GM19395 (cell line): ENCODE data around the gene TMEM100.

Experiments used
- ATAC-seq: cut with Tn5 transposase; IDR thresholded peaks from one replicate; pipeline ENCODE4 v1.9.1; 2021; ENCODE audit warnings: mild to moderate bottlenecking, moderate library complexity; ENCODE audit not compliant: unreplicated experiment

TMEM100 gene

DNA sequence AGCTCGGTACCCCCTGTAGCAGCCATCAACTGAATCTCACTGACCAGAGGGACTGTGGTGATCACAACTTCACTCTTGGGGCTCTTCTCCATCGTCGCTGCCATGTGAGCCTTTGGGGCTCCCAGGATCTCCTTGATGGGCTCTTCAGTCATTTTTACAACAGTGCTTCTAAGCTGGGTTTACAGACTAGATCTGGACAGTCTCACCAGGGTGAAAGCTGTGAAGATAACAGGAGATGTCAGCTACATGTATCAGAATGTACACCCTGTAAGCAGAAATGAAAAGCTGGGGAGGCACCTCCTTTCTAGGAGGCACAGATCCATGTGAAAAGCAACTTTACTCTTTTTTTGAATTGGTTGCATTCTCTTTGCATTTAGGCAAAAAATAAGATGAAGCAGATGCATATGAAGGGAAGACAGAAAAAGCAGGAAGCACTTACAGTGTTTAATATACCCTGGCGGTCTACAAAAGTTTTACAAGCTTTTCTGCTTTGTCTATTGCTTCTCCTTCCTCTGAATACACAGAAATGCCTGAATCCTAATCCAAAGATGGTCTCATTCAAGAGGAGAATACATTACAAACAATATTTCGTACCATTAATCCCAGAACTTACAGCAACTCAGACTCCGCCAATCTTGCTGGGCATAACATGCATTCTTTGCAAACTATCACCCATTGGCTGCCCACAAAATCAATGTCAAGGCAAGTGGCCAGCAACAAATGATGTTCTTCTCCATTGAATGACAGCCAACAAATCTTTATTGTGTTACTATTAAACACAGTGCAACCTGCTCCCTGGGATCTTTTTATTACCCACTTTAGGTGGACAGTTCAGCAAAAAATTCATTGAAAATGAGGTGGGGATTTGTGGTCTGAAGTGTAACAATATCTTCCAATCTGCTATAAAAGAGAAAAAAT, 1.5 kb downstream of the TMEM100 start:
- ATAC-seq: no peak

- no peak for ATAC-seq
These were observed 4.5 kb downstream of the TMEM100 start for GRCh38 chr17:55717898-55718735.

DNA sequence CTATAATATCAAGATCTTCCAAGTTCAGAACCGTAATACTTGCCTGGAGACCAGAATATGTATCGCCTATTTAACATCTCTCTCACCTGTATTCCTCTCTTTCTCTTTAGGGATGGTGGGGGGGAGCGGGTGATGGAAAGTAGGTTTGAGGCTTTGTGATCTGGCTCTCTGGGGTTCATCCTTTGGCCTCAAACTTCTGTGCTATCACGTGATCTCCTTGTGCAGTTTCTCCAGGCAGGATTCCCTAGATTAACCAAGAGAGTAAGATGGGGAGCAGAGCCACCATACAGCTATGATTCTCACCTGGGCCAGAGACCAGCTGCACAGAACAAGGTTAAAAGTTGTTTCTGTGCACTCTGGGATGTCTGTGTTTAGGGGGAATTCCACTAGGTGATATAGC, 5.2 kb downstream of the TMEM100 start:
- no peak for ATAC-seq

DNA sequence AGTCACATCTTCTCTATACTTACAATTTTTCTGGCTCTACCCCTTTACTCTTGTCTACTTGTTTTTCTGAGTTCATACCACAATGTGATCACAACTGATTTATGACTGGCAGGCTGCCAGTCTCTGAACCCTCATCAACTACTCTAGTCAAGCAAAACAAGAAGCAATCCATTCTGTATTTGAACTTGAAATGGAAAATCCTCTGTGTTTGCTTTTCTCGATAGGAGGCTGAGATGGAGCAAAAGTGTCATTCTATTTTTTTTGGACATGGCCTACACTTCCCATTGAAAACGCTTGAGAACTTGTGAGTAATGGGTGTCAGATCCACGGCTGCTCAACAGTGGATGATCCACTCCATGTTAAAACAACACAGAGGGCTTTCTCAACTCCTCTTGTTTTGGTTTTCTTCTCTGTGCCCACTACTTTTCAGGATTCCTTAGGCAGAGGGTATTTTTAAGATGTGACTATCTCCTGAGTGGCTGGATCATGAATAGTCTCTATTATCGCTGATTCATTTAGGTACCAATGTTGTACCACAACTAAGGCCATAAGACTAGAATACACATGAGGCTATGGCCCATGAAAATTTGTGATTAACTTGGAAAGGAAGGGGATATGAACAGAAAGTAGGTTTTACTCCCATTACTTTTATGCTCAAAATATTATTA, 11.7 kb downstream of the TMEM100 start:
- no peak for ATAC-seq

DNA sequence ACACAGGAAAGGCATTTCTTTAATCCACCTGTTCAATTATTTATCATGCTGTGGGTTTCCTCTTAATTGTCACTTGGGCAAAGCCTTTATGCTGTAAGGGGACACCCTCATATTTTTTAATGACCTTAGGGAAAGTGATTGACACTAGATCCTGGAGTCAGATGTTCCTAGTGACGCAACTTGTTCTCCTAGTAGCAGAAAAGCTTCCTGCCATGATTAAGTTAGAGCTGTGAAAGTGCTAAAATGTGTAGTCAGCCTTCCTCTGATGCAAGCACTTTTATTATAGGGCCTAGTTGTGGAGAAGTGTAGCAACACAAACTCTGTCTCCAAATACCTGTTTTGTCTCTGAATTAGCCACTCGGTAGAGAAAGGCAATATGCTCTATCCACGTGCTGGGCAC, 12.3 kb downstream of the TMEM100 start:
- ATAC-seq: no peak

DNA sequence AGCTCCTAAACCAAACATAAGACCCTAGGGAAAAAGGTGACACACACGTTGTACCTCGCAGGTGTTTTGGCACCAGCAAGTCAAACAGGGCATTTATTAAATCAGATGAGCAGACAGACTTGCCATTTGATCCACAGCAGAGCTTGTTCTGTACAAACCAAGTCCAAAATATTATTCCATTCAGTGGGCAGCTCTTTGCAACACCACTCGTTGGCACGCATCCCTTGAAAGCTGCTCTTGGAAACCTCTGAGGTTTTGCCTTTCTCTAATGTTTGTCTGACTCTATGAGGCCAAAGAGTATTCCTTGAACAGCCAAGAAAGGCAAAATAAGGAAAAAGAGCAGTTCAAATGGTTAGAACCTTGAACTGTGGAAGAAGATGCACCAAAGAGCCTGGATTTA, 12.7 kb downstream of the TMEM100 start:
- no peak for ATAC-seq

DNA sequence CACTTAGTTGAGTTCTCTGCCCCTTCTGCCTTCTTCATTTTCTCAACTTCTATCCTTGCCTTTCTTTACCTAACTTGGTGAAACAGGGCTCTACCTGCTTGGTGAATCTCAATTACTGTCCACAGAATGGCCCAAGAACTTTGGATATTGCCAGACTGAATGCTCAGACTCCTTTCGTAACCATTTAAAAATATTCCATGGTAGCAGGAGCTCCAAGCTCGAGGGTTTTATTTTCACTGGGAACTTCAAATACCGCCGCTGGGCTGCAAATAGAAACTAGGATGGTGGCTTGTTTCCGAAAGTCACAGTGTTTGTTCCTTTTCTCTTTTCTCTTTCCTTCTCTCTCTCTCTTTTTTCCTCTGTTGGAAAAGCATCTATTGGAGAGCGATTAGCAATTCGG, 13.2 kb downstream of the TMEM100 start:
- ATAC-seq: no peak

- no peak for ATAC-seq
These were observed 14.3 kb downstream of the TMEM100 start for GRCh38 chr17:55708175-55708974.

DNA sequence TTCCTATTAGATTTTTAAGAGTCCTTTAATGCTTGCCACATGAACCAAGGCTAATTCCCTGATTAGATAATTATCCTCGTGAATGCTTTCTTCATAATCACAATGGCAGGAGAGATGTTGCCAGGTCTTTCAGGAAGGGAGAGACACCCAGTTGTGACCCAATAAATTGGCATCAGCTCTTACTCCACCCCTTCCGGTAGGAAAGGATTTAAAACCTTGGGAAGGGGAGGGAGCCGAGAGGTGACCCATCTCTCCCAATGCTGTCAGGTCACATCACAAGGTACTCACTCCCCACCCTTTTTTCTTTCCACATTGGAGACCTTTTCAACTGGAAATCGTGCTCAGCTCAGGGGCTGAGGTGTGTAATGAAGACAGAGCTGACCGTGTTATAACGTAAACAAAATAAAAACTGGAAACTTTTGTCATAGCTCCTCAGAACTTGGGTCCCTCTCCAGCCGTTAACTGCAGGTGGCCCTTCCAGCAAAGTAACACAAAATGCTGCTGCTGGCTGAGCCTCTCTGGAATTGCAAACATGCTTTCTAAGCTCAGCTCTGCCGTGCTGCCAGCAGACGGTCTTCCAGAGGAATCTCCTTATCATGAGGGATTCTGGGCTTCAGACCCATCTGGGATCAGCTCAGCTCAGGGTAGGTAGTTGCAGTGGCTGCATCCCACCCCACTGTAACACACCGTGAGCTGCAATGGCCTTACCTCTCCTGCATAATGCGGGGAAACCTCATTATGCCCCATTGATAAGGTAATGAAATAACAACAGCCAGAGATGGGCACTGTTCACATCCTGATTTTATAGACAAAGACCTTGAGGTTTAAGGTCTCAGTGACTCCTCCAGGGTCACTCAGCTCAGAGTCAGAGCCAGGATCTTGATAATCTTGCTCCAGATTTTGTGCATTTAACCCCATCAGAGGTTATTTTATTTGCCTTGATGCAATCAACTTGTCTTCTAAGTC, 15.6 kb downstream of the TMEM100 start:
- ATAC-seq: no peak

GRCh38 chr17:55705847-55706246, 16.8 kb downstream of the TMEM100 start:
- ATAC-seq: peak; percentile 87

DNA sequence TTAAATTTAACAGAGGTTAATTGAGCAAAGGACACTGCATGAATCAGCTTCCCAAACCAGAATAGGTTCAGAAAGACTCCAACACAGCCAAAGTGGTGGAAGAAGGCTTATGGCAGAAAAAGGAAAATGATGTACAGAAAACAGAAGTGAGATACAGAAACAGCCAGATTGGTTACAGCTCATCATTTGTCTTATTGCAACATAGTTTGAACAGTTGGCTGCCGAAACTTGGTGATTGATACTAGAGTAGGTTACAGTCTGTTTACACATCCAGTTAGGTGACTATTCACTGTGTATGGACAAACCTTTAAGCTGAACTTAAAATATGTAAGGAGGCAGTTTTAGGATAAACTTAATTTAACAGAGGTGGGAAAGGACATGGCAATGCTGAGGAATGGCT, 18.3 kb downstream of the TMEM100 start:
- no peak for ATAC-seq

GRCh38 chr17:55702150-55702549, 20.5 kb downstream of the TMEM100 start:
- no peak for ATAC-seq

DNA sequence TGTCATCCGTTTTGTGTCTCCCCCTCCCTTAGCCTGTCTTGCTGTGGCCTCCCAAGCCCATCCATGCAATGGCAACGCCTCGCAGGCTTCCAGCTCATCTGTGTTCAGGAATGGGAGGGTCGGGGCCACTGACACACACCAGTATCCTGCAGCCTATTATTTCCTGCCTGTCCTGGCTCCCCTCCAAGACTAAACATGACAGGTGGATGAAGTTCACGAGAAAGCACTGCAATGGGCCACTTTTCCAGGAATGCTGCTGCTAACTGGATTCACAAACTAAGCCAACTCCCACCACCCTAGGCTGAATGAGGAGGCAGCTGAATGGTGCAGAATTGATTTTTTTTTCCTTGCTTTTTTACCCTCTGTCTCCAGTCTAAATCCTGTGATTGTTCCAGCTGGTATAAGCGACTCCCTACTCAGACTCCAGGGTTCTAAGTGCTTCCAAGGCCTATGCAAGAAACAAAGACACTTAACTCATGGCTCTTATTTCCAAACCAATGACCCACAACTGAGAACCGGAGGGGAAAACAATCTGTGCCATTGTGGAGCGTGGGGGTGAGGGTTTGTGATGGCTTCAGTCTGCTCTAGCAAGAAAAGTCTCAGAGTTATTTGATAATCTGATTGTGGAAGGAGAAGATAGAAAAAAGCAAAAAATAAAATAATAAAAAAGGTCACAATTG, 23.3 kb downstream of the TMEM100 start:
- ATAC-seq: no peak

- no peak for ATAC-seq
These were observed 28.3 kb downstream of the TMEM100 start for GRCh38 chr17:55694286-55694910.

GRCh38 chr17:55693254-55694216, 29.1 kb downstream of the TMEM100 start:
- no peak for ATAC-seq

DNA sequence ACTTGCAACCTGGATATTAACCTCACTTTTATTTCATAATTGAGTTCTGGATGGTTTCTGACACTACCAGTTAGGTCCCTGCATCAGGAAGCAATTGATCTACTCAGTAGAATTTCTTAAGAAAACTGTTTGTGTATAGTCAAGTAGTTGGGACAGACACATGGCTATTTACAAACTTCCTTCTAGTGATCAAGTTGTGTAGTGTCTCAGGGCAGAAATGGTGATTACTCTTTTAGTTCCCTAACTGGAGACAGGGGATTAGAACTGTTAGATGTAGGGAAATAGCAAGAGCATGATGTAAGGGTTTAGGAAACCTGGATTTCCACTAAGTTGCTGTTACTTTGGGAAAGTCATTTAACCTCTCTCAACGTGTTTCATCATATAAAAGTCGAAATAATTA, 30.4 kb downstream of the TMEM100 start:
- no peak for ATAC-seq

- ATAC-seq: no peak
These were observed 31.0 kb downstream of the TMEM100 start for GRCh38 chr17:55691666-55692065.
